Activated naive CD4-positive, alpha-beta T cell (primary cell): ENCODE data around the gene USP4.
"Not testable (repeated sequence)": the region's sequence is repeated elsewhere in the genome, so short reads cannot be mapped to it uniquely, and the experiment has no call there.

Experiments used
- DNase-seq, 4 experiments: peaks; one replicate each; lab custom pipeline; 2025; lab: John Stamatoyannopoulos, UW

USP4 gene

GRCh38 chr3:49339941-49340800 lies at the start of gene USP4:
TSS of gene USP4 (minus strand) at chr3:49340053. CDS start at chr3:49340024, 29 bp downstream.
- peak; percentile 70 to 90 (median 78) for DNase-seq

GRCh38 chr3:49389297-49389696 lies 49.4 kb upstream of the USP4 start:
- DNase-seq: no peak

GRCh38 chr3:49388289-49388820 lies 48.5 kb upstream of the USP4 start:
- no peak for DNase-seq

GRCh38 chr3:49387721-49388120 lies 47.9 kb upstream of the USP4 start:
- no peak for DNase-seq

- DNase-seq: no peak
Observed at GRCh38 chr3:49386056-49386756, 46.4 kb upstream of the USP4 start.

GRCh38 chr3:49385617-49386016 lies 45.8 kb upstream of the USP4 start:
- DNase-seq: no peak

GRCh38 chr3:49383387-49383786 lies 43.5 kb upstream of the USP4 start:
- DNase-seq: no peak

- no peak for DNase-seq
Observed at GRCh38 chr3:49378249-49378895, 38.5 kb upstream of the USP4 start.

- DNase-seq: no peak
Observed at GRCh38 chr3:49377483-49377882, 37.6 kb upstream of the USP4 start.

- DNase-seq: no peak
Observed at GRCh38 chr3:49371946-49372345, 32.1 kb upstream of the USP4 start.

GRCh38 chr3:49370585-49371290 lies 30.9 kb upstream of the USP4 start:
- no peak for DNase-seq

- no peak for DNase-seq
Observed at GRCh38 chr3:49362561-49362960, 22.7 kb upstream of the USP4 start.

- no peak for DNase-seq
Observed at GRCh38 chr3:49359623-49360022, 19.8 kb upstream of the USP4 start.

GRCh38 chr3:49358884-49359225 lies 19.0 kb upstream of the USP4 start:
- DNase-seq: no peak

GRCh38 chr3:49358217-49358883 lies 18.5 kb upstream of the USP4 start, which contains the start of gene GPX1:
TSS of gene GPX1 (minus strand) at chr3:49358353. CDS start at chr3:49358278, 75 bp downstream.
- DNase-seq: peak; percentile 19 to 60 (median 46)

GRCh38 chr3:49357443-49358216 lies 17.8 kb upstream of the USP4 start:
- peak; percentile 11 to 44 (median 30) for DNase-seq

- not testable (repeated sequence) for DNase-seq
Observed at GRCh38 chr3:49357095-49357442, 17.2 kb upstream of the USP4 start.

- no peak for DNase-seq
Observed at GRCh38 chr3:49352890-49353421, 13.1 kb upstream of the USP4 start.

GRCh38 chr3:49352281-49352680 lies 12.4 kb upstream of the USP4 start:
- no peak for DNase-seq

- no peak for DNase-seq
Observed at GRCh38 chr3:49351521-49352011, 11.7 kb upstream of the USP4 start.
